Measurements from ENCODE around the gene DTL. TPM values are rescaled to one million over a fixed set of nuclear protein-coding genes. Genes with fewer than 3 reads are reported as not detected.

Gene DTL
- total RNA-seq, 1 experiment from 2014 or later, result 73.0 TPM

DNA sequence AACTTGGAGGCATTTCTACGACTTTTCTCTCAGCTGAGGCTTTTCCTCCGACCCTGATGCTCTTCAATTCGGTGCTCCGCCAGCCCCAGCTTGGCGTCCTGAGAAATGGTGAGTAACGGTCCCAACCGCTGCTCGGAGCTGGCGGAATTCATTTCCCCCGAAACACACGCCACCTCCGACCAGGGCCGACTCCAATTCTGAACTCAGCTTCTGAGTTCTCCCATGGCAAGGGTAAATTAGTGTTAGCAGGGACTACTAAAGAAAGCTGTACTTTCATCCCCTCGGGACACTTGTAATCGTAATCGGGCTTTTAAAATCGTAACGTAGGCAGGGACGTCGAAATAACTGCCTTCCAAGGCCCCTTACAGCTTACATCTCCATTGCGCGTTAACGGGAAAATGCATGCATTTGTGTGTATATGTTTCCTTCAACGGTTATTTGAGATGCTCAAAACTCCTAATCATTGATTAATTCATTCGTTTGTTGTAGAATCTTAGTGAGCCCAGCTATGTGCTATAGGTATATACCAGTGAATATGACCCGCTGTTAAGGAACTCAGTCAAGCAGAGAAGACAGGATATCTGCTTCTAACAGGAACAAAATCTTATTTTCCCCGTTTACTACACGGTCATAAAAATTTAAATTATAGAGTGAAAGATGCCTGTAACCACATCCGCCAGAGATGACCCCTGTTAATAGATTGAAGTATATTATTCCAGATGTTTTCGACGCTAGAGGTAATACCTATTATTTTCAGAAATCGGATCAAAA lies 472 bp downstream of the DTL start:
- H3K27ac ChIP-seq (ENCODE audit: insufficient read length, low read depth, low read length), result peak overlapping the region; percentile 62
- Mint-ChIP-seq H3K27me3 (ENCODE audit: low read depth) (no peaks in the 10 kb centered on the region), H3K36me3 (ENCODE audit: insufficient read depth in 1 of 3, low read depth in 3 of 3) (peaks cover 14 to 25% (median 20%) of the 10 kb centered on the region in 3 experiments), H3K9me3 (peaks cover 0 to 3% of the 10 kb centered on the region in 2 experiments; a peak in 1 of 5 replicates), H3K4me3 (peak overlapping the region; percentile 97 to 98), H3K4me1 (peaks cover 25 to 34% of the 10 kb centered on the region in 2 experiments), H3K27ac (peak overlapping the region; percentile 99 to 100 (median 100))
- H3K14ac ChIP-seq (ENCODE audit: insufficient read depth, low read length), result peak overlapping the region; percentile 97
- H2AFZ ChIP-seq (ENCODE audit: low read length), result no peak overlapping the region
- H3K4ac ChIP-seq (ENCODE audit: low read depth, low read length), result no peak overlapping the region; the same call in 1 of the 2 replicates
- H2BK120ac ChIP-seq (ENCODE audit: low read depth, low read length, poor library complexity, severe bottlenecking), result no peak overlapping the region
- peak overlapping the region; percentile 83 for H3K56ac ChIP-seq (ENCODE audit: insufficient read length, low read depth, low read length)
- peak overlapping the region; percentile 95 for H3K18ac ChIP-seq (ENCODE audit: insufficient read length, low read depth, low read length)
- H3K9ac ChIP-seq (ENCODE audit: extremely low read depth, insufficient read length, low read length), result peak overlapping the region; percentile 100
- no peaks in the 10 kb centered on the region for H4K20me1 ChIP-seq (ENCODE audit: control insufficient read depth, insufficient read depth, insufficient read length)
- peak overlapping the region; percentile 79 for H3K4me2 ChIP-seq (ENCODE audit: insufficient read depth, insufficient read length, low read length)
- H2BK20ac ChIP-seq (ENCODE audit: low read depth, low read length, poor library complexity, severe bottlenecking), result no peak overlapping the region
- H3K23ac ChIP-seq (ENCODE audit: insufficient read length, low read depth, low read length), result no peak overlapping the region
- H3K4me1 ChIP-seq (ENCODE audit: insufficient read depth, low read length), result no peaks in the 10 kb centered on the region
- H3K79me1 ChIP-seq (ENCODE audit: insufficient read depth, low read depth, low read length, poor library complexity, severe bottlenecking), result no peaks in the 10 kb centered on the region
- no peak overlapping the region for H2AK5ac ChIP-seq (ENCODE audit: insufficient read length, low read length)
- no peak overlapping the region for H2BK15ac ChIP-seq (ENCODE audit: low read depth, low read length)
- peaks cover 5% of the 10 kb centered on the region for H3K23me2 ChIP-seq (ENCODE audit: insufficient read length, low read depth, low read length, poor library complexity, severe bottlenecking)
- H4K5ac ChIP-seq (ENCODE audit: insufficient read length, low read depth, low read length), result peak overlapping the region; percentile 88
- no peak overlapping the region for H2BK12ac ChIP-seq (ENCODE audit: insufficient read length, low read depth, low read length)
- H3K79me2 ChIP-seq (ENCODE audit: insufficient read depth, low read length), result peaks cover 26% of the 10 kb centered on the region
- H3K9me3 ChIP-seq (ENCODE audit: control insufficient read depth, low read depth, low read length), result no peaks in the 10 kb centered on the region
- H3T11ph ChIP-seq (ENCODE audit: low read length), result no peak overlapping the region
- no peak overlapping the region for H4K91ac ChIP-seq (ENCODE audit: insufficient read length, low read depth, low read length)
- no CpG with 5 or more reads among the region's 32 CpGs for WGBS (ENCODE audit: extremely low coverage, insufficient read length, low lambda C conversion rate)
- no peak overlapping the region for H4K8ac ChIP-seq (replicated peaks; ENCODE audit: insufficient read length, low read depth, low read length)
- no peaks in the 10 kb centered on the region for H3K27me3 ChIP-seq (ENCODE audit: insufficient read depth, low read length)
- TF ChIP-seq CTCF (conservative IDR thresholded peaks at IDR 0.05), result no peak
- H2BK5ac ChIP-seq (ENCODE audit: insufficient read length, low read length), result peak overlapping the region; percentile 91
- no peak for DNase-seq

All from H9 (cell line).